ENCODE results near the gene HDAC5. TPM values are rescaled to one million over a fixed set of nuclear protein-coding genes. Genes with fewer than 3 reads are reported as not detected.
"Not testable (repeated sequence)": the region's sequence is repeated elsewhere in the genome, so short reads cannot be mapped to it uniquely, and the experiment has no call there.

The HDAC5 gene
- total RNA-seq, 4 donors from 2014 or later = 31.1 to 135 (median 68.0) TPM

GRCh38 chr17:44132275-44132821 is 8.9 kb upstream of the HDAC5 start:
- no peak for TF ChIP-seq CTCF (IDR thresholded peaks at IDR 0.05)
- TF ChIP-seq POLR2A (IDR thresholded peaks at IDR 0.05) = no peak
- H3K27ac ChIP-seq = no peak overlapping the region
- no peak for DNase-seq
- intact Hi-C loops (cut with DNase I) = no loop called here
- H3K9me3 ChIP-seq = no peaks in the 10 kb centered on the region
- H3K36me3 ChIP-seq = no peaks in the 10 kb centered on the region
- H3K27me3 ChIP-seq = no peaks in the 10 kb centered on the region
- no peak overlapping the region for H3K4me3 ChIP-seq
- peaks cover under 1 to 4% (median 1%) of the 10 kb centered on the region in 3 donors for H3K4me1 ChIP-seq

GRCh38 chr17:44131372-44131771 is 7.9 kb upstream of the HDAC5 start:
- DNase-seq; H3K9me3 ChIP-seq; H3K27me3 ChIP-seq; H3K27ac ChIP-seq; H3K4me3 ChIP-seq; intact Hi-C loops (cut with DNase I); H3K36me3 ChIP-seq; H3K4me1 ChIP-seq: not testable (repeated sequence)
- WGBS, 2 donors = 88 to 92% methylated on average over 10 to 12 of the region's 12 CpGs

- Histone ChIP-seq H3K36me3 (no peaks in the 10 kb centered on the region), H3K4me1 (no peaks in the 10 kb centered on the region), H3K9me3 (no peaks in the 10 kb centered on the region), H3K27me3 (no peaks in the 10 kb centered on the region), H3K4me3 (no peak overlapping the region), H3K27ac (no peak overlapping the region)
- intact Hi-C loops (cut with DNase I) = no loop called here
- WGBS, 2 donors = 87 to 93% methylated on average over 5 of the region's 5 CpGs
- DNase-seq = no peak
- TF ChIP-seq POLR2A (IDR thresholded peaks at IDR 0.05) (no peak), CTCF (IDR thresholded peaks at IDR 0.05) (no peak)
Measured at GRCh38 chr17:44130693-44131349, 7.4 kb upstream of the HDAC5 start.

- Histone ChIP-seq H3K4me1 (peaks cover 6 to 10% (median 8%) of the 10 kb centered on the region in 3 donors), H3K27me3 (no peaks in the 10 kb centered on the region), H3K4me3 (no peak overlapping the region), H3K27ac (no peak overlapping the region), H3K36me3 (no peaks in the 10 kb centered on the region), H3K9me3 (no peaks in the 10 kb centered on the region)
- intact Hi-C loops (cut with DNase I) = no loop called here
- DNase-seq = no peak
- TF ChIP-seq POLR2A (IDR thresholded peaks at IDR 0.05) (no peak), CTCF (IDR thresholded peaks at IDR 0.05) (no peak)
- 86 to 93% methylated on average over 7 of the region's 7 CpGs for WGBS, 2 donors
Measured at GRCh38 chr17:44128383-44128782, 4.9 kb upstream of the HDAC5 start.

- no peaks in the 10 kb centered on the region for H3K9me3 ChIP-seq
- DNase-seq = no peak
- peaks cover 21 to 51% (median 44%) of the 10 kb centered on the region in 3 donors for H3K4me1 ChIP-seq
- intact Hi-C loops (cut with DNase I) = no loop called here
- H3K27ac ChIP-seq = peak overlapping the region; percentile 87 to 99 (median 98)
- no peaks in the 10 kb centered on the region for H3K27me3 ChIP-seq
- H3K4me3 ChIP-seq = peak overlapping the region; percentile 71 to 99 (median 88)
- H3K36me3 ChIP-seq = no peaks in the 10 kb centered on the region
- 0 to 6% methylated on average over 7 to 8 of the region's 8 CpGs for WGBS, 2 donors
- TF ChIP-seq CTCF (IDR thresholded peaks at IDR 0.05) = no peak
- no peak for TF ChIP-seq POLR2A (IDR thresholded peaks at IDR 0.05)
Measured at GRCh38 chr17:44124118-44124438, 637 bp upstream of the HDAC5 start.
